B cell (primary cell): Measurements from ENCODE around the gene DPH1. TPM values are rescaled to one million over a fixed set of nuclear protein-coding genes. Genes with fewer than 3 reads are reported as not detected.

Experiments used
- ATAC-seq: fragments of 200-7000 bp; cut with Tn5 transposase; one replicate; pipeline ENCODE4 v1.10.0; 2021; ENCODE audit warnings: low read depth, mild to moderate bottlenecking, moderate number of reproducible peaks, moderate library complexity
- CTCF ChIA-PET: fragments of 350-600 bp; sonication (Branson Sonifier 250); formaldehyde crosslinking; loops from one replicate; lab custom pipeline; 2021; ENCODE audit warnings: antibody characterized with exemption, inconsistent platforms; lab: Charles Lee
- POLR2A ChIA-PET: fragments of 350-600 bp; sonication (Branson Sonifier 250); formaldehyde crosslinking; loops from one replicate; lab custom pipeline; 2021; ENCODE audit warnings: antibody characterized with exemption; lab: Charles Lee
- DNase-seq: peaks from one replicate; pipeline ENCODE4 v3.0.0; 2013
- H2AFZ ChIP-seq: 2 replicates; pipeline ENCODE4 v1.6.1; 2012; ENCODE audit warnings: mild to moderate bottlenecking, low read depth, low read length; ENCODE audit not compliant: insufficient read depth, poor library complexity, severe bottlenecking
- H3K27ac ChIP-seq, 2 donors: 1 replicate in 1 of 2; 2 replicates in 1 of 2; pipeline ENCODE4 v1.5.1; 2012 to 2013; ENCODE audit warnings: low read length in 2 of 2, mild to moderate bottlenecking in 2 of 2, moderate library complexity in 1 of 2
- H3K27me3 ChIP-seq, 4 experiments: fragments of 200-600 bp in 1 of 4; sonication (generic) in 1 of 4; replicated peaks in 1 of 4; 1 replicate in 2 of 4; 2 replicates in 2 of 4; pipeline versions ENCODE4 v1.6.1 to v1.7.0; 2013 to 2016; ENCODE audit warnings: low read length in 3 of 4, mild to moderate bottlenecking in 2 of 4, mixed read lengths in 1 of 4, moderate library complexity in 1 of 4; ENCODE audit not compliant: insufficient read depth in 4 of 4, control insufficient read depth in 3 of 4; ENCODE audit errors: control extremely low read depth in 1 of 4
- H3K36me3 ChIP-seq, 2 experiments: replicated peaks in 1 of 2; 1 replicate in 1 of 2; 2 replicates in 1 of 2; pipeline versions ENCODE4 v1.6.1 to v1.7.1; 2013; ENCODE audit warnings: low read length in 1 of 2; ENCODE audit not compliant: insufficient read depth in 2 of 2, control insufficient read depth in 1 of 2; ENCODE audit errors: control extremely low read depth in 1 of 2, extremely low read depth in 1 of 2
- H3K4me1 ChIP-seq, 2 donors: fragments of 200-600 bp in 1 of 2; sonication (generic) in 1 of 2; 1 replicate in 1 of 2; 2 replicates in 1 of 2; pipeline versions ENCODE4 v1.5.1 to v1.6.1; 2013 to 2017; ENCODE audit warnings: low read length in 2 of 2; ENCODE audit not compliant: control insufficient read depth in 2 of 2, insufficient read depth in 2 of 2
- H3K4me2 ChIP-seq: replicated peaks from 2 replicates; pipeline ENCODE3; 2012; ENCODE audit warnings: mild to moderate bottlenecking, low read depth, low read length; ENCODE audit not compliant: poor library complexity, severe bottlenecking
- H3K4me3 ChIP-seq, 5 experiments: fragments of 200-600 bp in 1 of 5; sonication (generic) in 1 of 5; 1 replicate in 3 of 5; 2 replicates in 2 of 5; pipeline versions ENCODE4 v1.5.1 to v1.7.0; 2011 to 2016; ENCODE audit warnings: low read length in 4 of 5, mild to moderate bottlenecking in 4 of 5, low read depth in 2 of 5, control low read depth in 1 of 5, moderate library complexity in 1 of 5; ENCODE audit not compliant: insufficient read depth in 1 of 5; ENCODE audit errors: control extremely low read depth in 1 of 5, extremely low read depth in 1 of 5
- H3K79me2 ChIP-seq: fragments of 200-600 bp; sonication (generic); one replicate; pipeline ENCODE4 v1.6.0; 2016; ENCODE audit warnings: low read length; ENCODE audit not compliant: control insufficient read depth, insufficient read depth
- H3K9ac ChIP-seq: fragments of 200-600 bp; sonication (generic); 2 replicates; pipeline ENCODE4 v1.6.1; 2017; ENCODE audit warnings: mild to moderate bottlenecking, low read length, moderate library complexity
- H3K9me3 ChIP-seq, 3 donors: one replicate each; pipeline versions ENCODE4 v1.6.1 to v1.7.1; 2013; ENCODE audit warnings: low read length in 2 of 3; ENCODE audit not compliant: control insufficient read depth in 2 of 3, insufficient read depth in 1 of 3; ENCODE audit errors: control extremely low read depth in 1 of 3
- H4K20me1 ChIP-seq: 2 replicates; pipeline ENCODE4 v1.6.0; 2012; ENCODE audit warnings: mild to moderate bottlenecking, low read length; ENCODE audit not compliant: insufficient read depth, control insufficient read depth, poor library complexity, severe bottlenecking
- H3K27ac Mint-ChIP-seq: one replicate; pipeline ENCODE4 v1.8.0; 2021; ENCODE audit warnings: mixed read lengths
- H3K27me3 Mint-ChIP-seq: one replicate; pipeline ENCODE4 v1.8.0; 2021; ENCODE audit warnings: mixed read lengths
- H3K4me1 Mint-ChIP-seq: one replicate; pipeline ENCODE4 v1.8.0; 2021; ENCODE audit warnings: mixed read lengths
- H3K4me3 Mint-ChIP-seq: one replicate; pipeline ENCODE4 v1.8.0; 2021; ENCODE audit warnings: mixed read lengths
- H3K9me3 Mint-ChIP-seq: one replicate; pipeline ENCODE4 v1.8.0; 2022; ENCODE audit warnings: mixed read lengths; ENCODE audit not compliant: insufficient read depth
- CTCF ChIP-seq: fragments of 200-600 bp; IDR thresholded peaks from one replicate; pipeline ENCODE4 v1.8.0; 2022; ENCODE audit warnings: antibody characterized with exemption, mild to moderate bottlenecking
- EZH2 ChIP-seq: IDR thresholded peaks from 2 replicates; pipeline ENCODE4 v1.6.1; 2012; ENCODE audit warnings: borderline replicate concordance, low read depth, mild to moderate bottlenecking, moderate library complexity, low read length; ENCODE audit not compliant: insufficient read depth, poor library complexity, severe bottlenecking
- WGBS: methylation state at CpG from one replicate; pipeline ENCODE4 v1.1.5; 2013; ENCODE audit warnings: missing lambda C conversion rate; ENCODE audit not compliant: insufficient coverage; 5-methylcytosine and 5-hydroxymethylcytosine counted together
- intact Hi-C: fragments of 100-400 bp; cut with micrococcal nuclease; formaldehyde crosslinking; loops from one replicate; pipeline ENCODE4 v1.10.0; 2022
- polyA plus RNA-seq: library from polyadenylated mRNA; depleted of rRNA; stranded (reverse); fragments of >200 nt; gene quantifications from 2 replicates; pipeline ENCODE4 v1.2.3, GENCODE V29; 2012
- total RNA-seq, 2 donors: library from RNA; stranded (reverse); fragments of 120-200 nt in 1 of 2; gene quantifications; 1 replicate in 1 of 2; 2 replicates in 1 of 2; pipeline versions ENCODE4 v1.2.3 to v1.2.4, GENCODE V29; 2013 to 2022

DPH1 gene
- total and polyA plus RNA-seq, 2 donors (not counting 1 experiment from before 2014, with no cell fraction given), result 83.6 to 105 TPM

GRCh38 chr17:2090804-2091534, 61.0 kb downstream of the DPH1 start:
- Histone ChIP-seq H3K4me3 (no peak overlapping the region), H3K9ac (no peak overlapping the region), H3K9me3 (no peaks in the 10 kb centered on the region), H3K79me2 (no peaks in the 10 kb centered on the region), H3K4me1 (peaks cover 45 to 51% of the 10 kb centered on the region in 2 donors), H2AFZ (no peak overlapping the region), H3K4me2 (peak overlapping the region; percentile 73), H3K27ac (no peak overlapping the region), H3K36me3 (no peaks in the 10 kb centered on the region), H3K27me3 (no peaks in the 10 kb centered on the region), H4K20me1 (no peaks in the 10 kb centered on the region)
- POLR2A ChIA-PET, result no interaction called here
- TF ChIP-seq EZH2 (no peak), CTCF (no peak)
- Mint-ChIP-seq H3K9me3 (no peaks in the 10 kb centered on the region), H3K27ac (peak overlapping the region; percentile 51), H3K4me3 (peak overlapping the region; percentile 92), H3K4me1 (peaks cover 52% of the 10 kb centered on the region), H3K27me3 (no peaks in the 10 kb centered on the region)
- CTCF ChIA-PET, result interaction anchor here (0.7 to 6.6 kb wide), 4 partner anchors 27 to 154 kb away, joined by 3 to 92 read pairs (median 23); partner anchors contain the start of gene HIC1
- no peak for ATAC-seq
- WGBS, result 80% methylated on average over 1 of the region's 2 CpGs
- intact Hi-C loops, result no loop called here
- DNase-seq, result no peak

GRCh38 chr17:2092253-2092652, 62.3 kb downstream of the DPH1 start:
- Mint-ChIP-seq H3K4me3 (no peak overlapping the region), H3K27me3 (no peaks in the 10 kb centered on the region), H3K27ac (peak overlapping the region; percentile 17), H3K9me3 (no peaks in the 10 kb centered on the region), H3K4me1 (peaks cover 39% of the 10 kb centered on the region)
- DNase-seq (no peak), ATAC-seq (no peak)
- ChIA-PET CTCF (interaction anchor here (1.0 kb wide), 1 partner anchor 18 kb away, joined by 3 read pairs; no protein-coding TSS in a partner anchor), POLR2A (interaction anchor here (0.6 kb wide), 1 partner anchor 35 kb away, joined by 4 read pairs; no protein-coding TSS in a partner anchor)
- Histone ChIP-seq H4K20me1 (no peaks in the 10 kb centered on the region), H3K27me3 (no peaks in the 10 kb centered on the region), H3K4me3 (no peak overlapping the region), H3K9ac (no peak overlapping the region), H3K27ac (no peak overlapping the region), H3K36me3 (no peaks in the 10 kb centered on the region), H3K9me3 (no peaks in the 10 kb centered on the region), H3K79me2 (no peaks in the 10 kb centered on the region), H3K4me2 (no peak overlapping the region), H3K4me1 (peaks cover 34 to 39% of the 10 kb centered on the region in 2 donors), H2AFZ (no peak overlapping the region)
- TF ChIP-seq CTCF (no peak), EZH2 (no peak)
- intact Hi-C loops, result no loop called here
- WGBS, result 100% methylated on average over 4 of the region's 4 CpGs
